WI38 (cell line): ENCODE data around the gene DNAJC21.

Experiments used
- H3K4me3 ChIP-seq: 2 replicates; pipeline ENCODE4 v1.5.1; 2011; ENCODE audit warnings: low read depth, mild to moderate bottlenecking, control low read depth, low read length
- CTCF ChIP-seq: IDR thresholded peaks from 2 replicates; pipeline ENCODE4 v1.5.1; 2012; ENCODE audit warnings: low read depth, mild to moderate bottlenecking, control low read depth, low read length

The DNAJC21 gene

DNA sequence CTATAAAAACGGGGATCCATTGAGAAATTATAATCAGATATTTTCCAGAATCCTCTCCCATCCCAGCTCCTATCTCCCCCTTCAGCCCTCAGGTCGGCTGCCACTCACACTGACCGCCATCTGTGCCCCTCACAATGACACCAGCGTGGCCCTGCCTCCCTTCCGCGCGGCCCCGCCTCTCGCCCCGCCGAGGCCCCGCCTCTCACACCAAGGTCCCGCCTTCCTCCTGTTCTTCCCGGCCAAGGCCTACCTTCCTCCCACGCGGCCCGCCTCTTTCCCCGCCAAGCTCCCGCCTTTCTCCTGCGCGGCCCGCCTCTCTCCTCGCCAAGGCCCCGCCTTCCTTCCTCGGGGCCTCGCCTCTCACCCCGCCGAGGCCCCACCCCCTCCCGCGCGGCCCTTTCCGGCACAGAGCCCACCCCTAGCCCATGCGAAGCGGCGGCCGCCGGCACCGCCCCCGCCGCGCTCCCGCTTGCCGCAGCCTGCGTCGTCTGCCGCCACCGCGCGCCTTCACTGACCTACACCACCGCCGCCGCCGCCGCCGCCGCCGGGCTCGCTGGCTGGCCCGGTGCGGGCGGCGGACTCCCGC lies at the start of gene DNAJC21:
DNAJC21 (plus strand) TSS at position 426 of the 586 bp plus-strand sequence. CDS start 261 bp downstream, outside the sequence.
- TF ChIP-seq CTCF: no peak
- peak within 1 kb of the TSS; percentile 87 for H3K4me3 ChIP-seq

DNA sequence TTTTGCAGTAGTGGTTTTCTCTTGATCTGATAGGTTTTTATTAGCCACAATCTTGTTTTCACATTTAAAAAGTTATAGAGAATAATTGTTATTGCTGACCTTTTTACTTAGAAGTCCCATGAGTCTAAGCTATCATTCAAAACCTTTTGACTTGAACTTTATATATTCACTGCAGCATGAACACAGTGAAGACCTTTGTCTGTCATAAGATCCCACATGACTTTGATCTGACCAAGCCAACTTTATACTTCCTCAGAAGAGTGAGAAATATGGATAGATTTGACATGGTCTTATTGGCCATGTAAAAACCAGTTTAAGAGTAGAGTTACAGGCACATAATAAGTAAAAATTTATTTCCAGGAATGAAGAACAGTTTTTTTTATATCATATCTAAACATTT lies 48.1 kb upstream of the DNAJC21 start:
- TF ChIP-seq CTCF: no peak
- H3K4me3 ChIP-seq: no peak overlapping the region

DNA sequence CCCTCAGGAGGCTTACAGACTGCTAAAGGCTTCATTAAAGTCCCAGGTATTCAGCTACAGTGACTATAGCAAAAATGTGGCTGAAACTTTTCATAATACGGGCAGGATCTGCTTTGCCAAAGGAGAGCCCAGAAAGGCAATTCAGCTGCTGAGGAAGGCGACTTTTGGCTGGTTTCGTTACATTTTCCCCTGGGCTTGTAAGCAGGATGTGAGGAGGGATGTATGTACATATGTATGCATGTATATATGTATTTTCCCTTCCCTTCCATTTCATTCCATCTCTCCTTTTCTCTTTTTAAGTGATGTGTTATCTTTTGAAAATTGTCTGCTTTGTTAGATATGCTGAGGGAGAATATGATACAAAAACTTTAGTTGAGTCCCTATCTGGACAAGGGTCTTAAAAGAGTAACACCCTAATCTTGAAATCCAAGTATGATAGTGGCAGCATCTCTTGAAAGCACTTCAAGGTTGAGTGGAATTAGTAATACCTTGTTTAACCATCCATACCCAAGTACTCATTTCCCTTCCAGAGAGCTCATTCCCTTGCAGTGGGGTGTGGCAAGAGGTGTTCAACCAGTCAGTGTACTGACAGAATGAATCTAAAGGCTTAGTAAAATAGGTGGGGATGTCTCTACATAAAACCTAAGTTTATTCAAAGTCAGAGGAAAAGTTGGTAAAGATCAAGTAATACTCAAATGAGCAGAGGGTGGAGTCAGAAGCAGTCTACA lies 42.8 kb upstream of the DNAJC21 start:
- TF ChIP-seq CTCF: no peak

GRCh38 chr5:34889394-34889793 lies 40.0 kb upstream of the DNAJC21 start:
- no peak overlapping the region for H3K4me3 ChIP-seq
- TF ChIP-seq CTCF: no peak

More for the DNA sequence above, 42.8 kb upstream of the DNAJC21 start:
- H3K4me3 ChIP-seq: no peak overlapping the region

DNA sequence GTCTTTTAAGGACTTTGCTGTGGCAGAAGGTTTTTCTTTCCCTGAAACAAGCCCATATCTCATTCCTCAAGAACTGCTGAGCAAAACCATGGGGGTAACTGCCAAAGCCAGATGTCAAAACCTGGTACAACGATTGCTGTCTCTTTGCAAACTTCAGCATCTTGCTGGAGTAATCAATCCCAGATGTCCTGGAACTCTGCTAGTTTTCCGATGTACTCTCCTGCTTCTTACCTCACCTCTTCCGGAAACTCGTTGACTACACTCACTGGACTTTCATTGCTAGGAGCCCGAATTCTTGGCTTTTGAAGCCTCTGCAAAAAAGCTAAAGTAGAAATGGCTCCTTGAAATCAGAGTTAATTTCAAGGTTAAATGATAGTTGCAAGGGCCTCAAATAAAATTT lies 37.4 kb upstream of the DNAJC21 start:
- no peak for TF ChIP-seq CTCF
- no peak overlapping the region for H3K4me3 ChIP-seq

GRCh38 chr5:34892414-34892813 lies 36.9 kb upstream of the DNAJC21 start:
- TF ChIP-seq CTCF: no peak

DNA sequence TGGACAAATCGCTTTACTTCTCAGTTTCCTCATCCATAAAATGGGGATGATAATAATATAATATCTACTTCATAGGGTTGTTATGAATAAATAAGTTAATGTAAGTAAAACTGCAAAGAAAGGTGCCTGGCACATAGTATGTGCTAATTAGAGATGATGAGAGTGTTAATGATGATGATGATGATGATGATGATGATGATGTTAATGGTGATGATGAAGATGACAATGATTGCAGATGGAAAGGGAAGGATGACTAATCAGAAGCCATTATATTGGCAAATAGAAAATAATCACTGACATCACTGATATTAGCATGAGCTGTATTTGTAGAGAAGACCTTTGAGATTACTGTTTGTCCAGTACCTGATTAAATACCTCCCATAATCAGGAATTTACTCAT lies 34.6 kb upstream of the DNAJC21 start:
- TF ChIP-seq CTCF: no peak
- H3K4me3 ChIP-seq: no peak overlapping the region

More at GRCh38 chr5:34892414-34892813, 36.9 kb upstream of the DNAJC21 start:
- H3K4me3 ChIP-seq: no peak overlapping the region
